OCI-LY1 (cell line): ENCODE data around the gene SLC28A1.

Source experiments
- CTCF ChIP-seq: fragments of 200-600 bp; sonication (generic), shearing (Covaris generic); IDR thresholded peaks from 2 replicates; pipeline ENCODE4 v1.5.1; 2017; ENCODE audit warnings: mild to moderate bottlenecking, antibody characterized with exemption, low read length, moderate library complexity, mixed read lengths
- EZH2 ChIP-seq: fragments of 200-600 bp; sonication (generic), shearing (Covaris generic); IDR thresholded peaks from 2 replicates; pipeline ENCODE4 v1.8.0; 2017; ENCODE audit warnings: borderline replicate concordance, mixed run types, mild to moderate bottlenecking, antibody characterized with exemption, low read length, moderate library complexity, mixed read lengths

- TF ChIP-seq CTCF (no peak), EZH2 (no peak)
These were observed 3.0 kb upstream of the SLC28A1 start for GRCh38 chr15:84881520-84881830.
